Activated T-helper 1 cell treated with anti-CD3 and anti-CD28 coated beads, Interleukin-12 subunit alpha, Interleukin-12 subunit beta, Interleukin-2, Interleukin-4 antibody, amounts not matched to agents 30 ng/mL and 10 ng/mL and 1 ng/mL, durations not matched to agents 14 hours and 24 hours and 36 hours (primary cell): ENCODE results near the gene PTPN1. TPM values are rescaled to one million over a fixed set of nuclear protein-coding genes. Genes with fewer than 3 reads are reported as not detected.
"Not testable (repeated sequence)": the region's sequence is repeated elsewhere in the genome, so short reads cannot be mapped to it uniquely, and the experiment has no call there.

ENCODE experiments used
- DNase-seq: peaks from one replicate; pipeline ENCODE4 v3.0.0; 2021; ENCODE audit warnings: low spot score
- H3K27ac Mint-ChIP-seq: one replicate; pipeline ENCODE4 v1.8.0; 2021; ENCODE audit warnings: mild to moderate bottlenecking, mixed read lengths
- H3K27me3 Mint-ChIP-seq: one replicate; pipeline ENCODE4 v1.8.0; 2022; ENCODE audit warnings: mild to moderate bottlenecking, moderate library complexity, mixed read lengths; ENCODE audit not compliant: insufficient read depth
- H3K36me3 Mint-ChIP-seq: one replicate; pipeline ENCODE4 v1.8.0; 2021; ENCODE audit warnings: low read depth, mixed read lengths
- H3K4me1 Mint-ChIP-seq: one replicate; pipeline ENCODE4 v1.8.0; 2021; ENCODE audit warnings: low read depth, mixed read lengths
- H3K4me3 Mint-ChIP-seq: one replicate; pipeline ENCODE4 v1.8.0; 2021; ENCODE audit warnings: mild to moderate bottlenecking, moderate library complexity, mixed read lengths
- H3K9me3 Mint-ChIP-seq: one replicate; pipeline ENCODE4 v1.8.0; 2021; ENCODE audit warnings: mixed read lengths
- intact Hi-C: fragments of 100-400 bp; cut with micrococcal nuclease; formaldehyde crosslinking; loops from one replicate; pipeline ENCODE4 v1.15.1; 2024
- total RNA-seq: library from RNA; stranded (reverse); gene quantifications from 2 replicates; pipeline ENCODE4 v1.2.3, GENCODE V29; 2022

Gene PTPN1
- total RNA-seq, 1 donor from 2014 or later, result 60.0 TPM

- no peaks in the 10 kb centered on the region for H3K27me3 Mint-ChIP-seq
- H3K4me3 Mint-ChIP-seq, result no peak overlapping the region
- H3K4me1 Mint-ChIP-seq, result peaks cover 25% of the 10 kb centered on the region
- no peaks in the 10 kb centered on the region for H3K9me3 Mint-ChIP-seq
- no peaks in the 10 kb centered on the region for H3K36me3 Mint-ChIP-seq
- intact Hi-C loops, result no loop called here
- DNase-seq, result no peak
- H3K27ac Mint-ChIP-seq, result no peak overlapping the region
These were observed 39.8 kb upstream of the PTPN1 start for GRCh38 chr20:50470264-50470858.

- Mint-ChIP-seq H3K9me3 (no peaks in the 10 kb centered on the region), H3K36me3 (no peaks in the 10 kb centered on the region), H3K27ac (no peak overlapping the region), H3K4me3 (no peak overlapping the region), H3K4me1 (peaks cover 25% of the 10 kb centered on the region), H3K27me3 (no peaks in the 10 kb centered on the region)
- intact Hi-C loops, result no loop called here
- DNase-seq, result no peak
These were observed 39.0 kb upstream of the PTPN1 start for GRCh38 chr20:50471231-50471630.

GRCh38 chr20:50472693-50473664 is 37.2 kb upstream of the PTPN1 start:
- Mint-ChIP-seq H3K4me1 (peaks cover 26% of the 10 kb centered on the region), H3K27me3 (no peaks in the 10 kb centered on the region), H3K4me3 (no peak overlapping the region), H3K27ac (no peak overlapping the region), H3K9me3 (no peaks in the 10 kb centered on the region), H3K36me3 (no peaks in the 10 kb centered on the region)
- intact Hi-C loops, result no loop called here
- DNase-seq, result no peak

GRCh38 chr20:50474356-50474755 is 35.8 kb upstream of the PTPN1 start:
- H3K27ac Mint-ChIP-seq, intact Hi-C loops, H3K9me3 Mint-ChIP-seq: not testable (repeated sequence)

GRCh38 chr20:50475681-50476292 is 34.4 kb upstream of the PTPN1 start:
- Mint-ChIP-seq H3K4me1 (peaks cover 24% of the 10 kb centered on the region), H3K4me3 (no peak overlapping the region)

More at GRCh38 chr20:50474356-50474755, 35.8 kb upstream of the PTPN1 start:
- H3K36me3 Mint-ChIP-seq, DNase-seq, H3K27me3 Mint-ChIP-seq, H3K4me3 Mint-ChIP-seq: not testable (repeated sequence)
- H3K4me1 Mint-ChIP-seq, result peaks cover 33% of the 10 kb centered on the region

GRCh38 chr20:50477239-50477872 is 32.8 kb upstream of the PTPN1 start:
- peaks cover 26% of the 10 kb centered on the region for H3K4me1 Mint-ChIP-seq
- no peak overlapping the region for H3K27ac Mint-ChIP-seq
- intact Hi-C loops, result no loop called here
- no peaks in the 10 kb centered on the region for H3K9me3 Mint-ChIP-seq
- no peak overlapping the region for H3K4me3 Mint-ChIP-seq
- no peaks in the 10 kb centered on the region for H3K27me3 Mint-ChIP-seq
- no peaks in the 10 kb centered on the region for H3K36me3 Mint-ChIP-seq
- no peak for DNase-seq

More at GRCh38 chr20:50475681-50476292, 34.4 kb upstream of the PTPN1 start:
- no peaks in the 10 kb centered on the region for H3K27me3 Mint-ChIP-seq
- DNase-seq, result no peak
- H3K36me3 Mint-ChIP-seq, result no peaks in the 10 kb centered on the region
- H3K9me3 Mint-ChIP-seq, result no peaks in the 10 kb centered on the region
- intact Hi-C loops, result no loop called here
- H3K27ac Mint-ChIP-seq, result no peak overlapping the region

GRCh38 chr20:50478162-50478990 is 31.8 kb upstream of the PTPN1 start:
- no peak overlapping the region for H3K4me3 Mint-ChIP-seq
- no peak overlapping the region for H3K27ac Mint-ChIP-seq
- H3K27me3 Mint-ChIP-seq, result peaks cover 2% of the 10 kb centered on the region
- no peaks in the 10 kb centered on the region for H3K36me3 Mint-ChIP-seq
- peaks cover 28% of the 10 kb centered on the region for H3K4me1 Mint-ChIP-seq
- intact Hi-C loops, result loop anchor here (1.0 kb wide), 3 partner anchors 92 to 102 kb away; no protein-coding TSS in a partner anchor
- DNase-seq, result peak; percentile 74
- H3K9me3 Mint-ChIP-seq, result no peaks in the 10 kb centered on the region

- H3K27me3 Mint-ChIP-seq, result peaks cover 2% of the 10 kb centered on the region
- DNase-seq, result no peak
- peaks cover 3% of the 10 kb centered on the region for H3K36me3 Mint-ChIP-seq
- peaks cover 39% of the 10 kb centered on the region for H3K4me1 Mint-ChIP-seq
- peaks cover 3% of the 10 kb centered on the region for H3K9me3 Mint-ChIP-seq
- H3K4me3 Mint-ChIP-seq, result no peak overlapping the region
- H3K27ac Mint-ChIP-seq, result no peak overlapping the region
- intact Hi-C loops, result loop anchor here (2.0 to 10.0 kb wide), 2 partner anchors 37 to 263 kb away; no protein-coding TSS in a partner anchor
These were observed 28.4 kb upstream of the PTPN1 start for GRCh38 chr20:50481741-50482140.

GRCh38 chr20:50482396-50482981 is 27.7 kb upstream of the PTPN1 start:
- intact Hi-C loops, result loop anchor here (2.0 to 10.0 kb wide), 2 partner anchors 36 to 262 kb away; no protein-coding TSS in a partner anchor
- H3K9me3 Mint-ChIP-seq, result peaks cover 3% of the 10 kb centered on the region
- DNase-seq, result no peak

GRCh38 chr20:50484271-50484976 is 25.8 kb upstream of the PTPN1 start:
- no peak for DNase-seq
- Mint-ChIP-seq H3K4me3 (peak overlapping the region; percentile 89), H3K27ac (peak overlapping the region; percentile 95), H3K9me3 (peaks cover 3% of the 10 kb centered on the region), H3K36me3 (peaks cover 3% of the 10 kb centered on the region), H3K27me3 (peaks cover 2% of the 10 kb centered on the region), H3K4me1 (peaks cover 37% of the 10 kb centered on the region)
- intact Hi-C loops, result loop anchor here (10.0 kb wide), 1 partner anchor 260 kb away; no protein-coding TSS in a partner anchor

More at GRCh38 chr20:50482396-50482981, 27.7 kb upstream of the PTPN1 start:
- Mint-ChIP-seq H3K4me1 (peaks cover 41% of the 10 kb centered on the region), H3K27me3 (peaks cover 2% of the 10 kb centered on the region), H3K4me3 (peak overlapping the region; percentile 89), H3K36me3 (peaks cover 3% of the 10 kb centered on the region), H3K27ac (peak overlapping the region; percentile 95)

- Mint-ChIP-seq H3K4me1 (peaks cover 28% of the 10 kb centered on the region), H3K4me3 (no peak overlapping the region), H3K36me3 (peaks cover 3% of the 10 kb centered on the region), H3K9me3 (peaks cover 3% of the 10 kb centered on the region), H3K27me3 (peaks cover 2% of the 10 kb centered on the region), H3K27ac (no peak overlapping the region)
- no peak for DNase-seq
- intact Hi-C loops, result loop anchor here (10.0 kb wide), 1 partner anchor 257 kb away; no protein-coding TSS in a partner anchor
These were observed 22.8 kb upstream of the PTPN1 start for GRCh38 chr20:50487397-50487796.
